Glomerular endothelial cell (primary cell): Measurements from ENCODE around the gene CACNA1F. TPM values are rescaled to one million over a fixed set of nuclear protein-coding genes. Genes with fewer than 3 reads are reported as not detected.

ENCODE experiments used
- DNase-seq: peaks from one replicate; pipeline ENCODE4 v3.0.0-alpha.2; 2011; ENCODE audit warnings: low read depth, low spot score; ENCODE audit errors: extremely low read depth
- total RNA-seq: library from RNA; depleted of rRNA; stranded (reverse); fragments of >200 nt; gene quantifications from 2 replicates; pipeline ENCODE4 v1.2.3, GENCODE V29; 2015

CACNA1F gene
- total RNA-seq, 1 donor from 2014 or later = under 0.01 TPM

DNA sequence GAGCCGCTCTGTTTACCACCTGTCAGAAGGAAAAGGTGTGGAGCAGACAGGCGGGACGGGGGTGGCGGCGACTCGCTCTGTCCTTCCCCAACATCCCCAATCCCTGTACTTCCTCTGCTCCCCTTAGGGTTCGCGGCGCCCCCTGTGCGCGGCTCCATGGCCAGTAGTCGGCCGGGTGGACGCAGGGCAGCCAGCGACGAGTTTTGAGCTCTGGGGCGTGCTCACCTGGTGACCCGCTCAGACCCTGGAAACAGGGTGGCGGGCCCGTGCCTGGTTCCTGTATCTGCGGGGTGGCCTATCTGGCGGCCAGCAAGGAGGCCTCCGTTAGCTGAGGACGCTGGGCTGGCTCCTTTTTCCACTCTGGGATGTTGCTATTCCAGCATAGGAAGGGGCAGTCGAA, 75.9 kb downstream of the CACNA1F start:
- DNase-seq = no peak

DNA sequence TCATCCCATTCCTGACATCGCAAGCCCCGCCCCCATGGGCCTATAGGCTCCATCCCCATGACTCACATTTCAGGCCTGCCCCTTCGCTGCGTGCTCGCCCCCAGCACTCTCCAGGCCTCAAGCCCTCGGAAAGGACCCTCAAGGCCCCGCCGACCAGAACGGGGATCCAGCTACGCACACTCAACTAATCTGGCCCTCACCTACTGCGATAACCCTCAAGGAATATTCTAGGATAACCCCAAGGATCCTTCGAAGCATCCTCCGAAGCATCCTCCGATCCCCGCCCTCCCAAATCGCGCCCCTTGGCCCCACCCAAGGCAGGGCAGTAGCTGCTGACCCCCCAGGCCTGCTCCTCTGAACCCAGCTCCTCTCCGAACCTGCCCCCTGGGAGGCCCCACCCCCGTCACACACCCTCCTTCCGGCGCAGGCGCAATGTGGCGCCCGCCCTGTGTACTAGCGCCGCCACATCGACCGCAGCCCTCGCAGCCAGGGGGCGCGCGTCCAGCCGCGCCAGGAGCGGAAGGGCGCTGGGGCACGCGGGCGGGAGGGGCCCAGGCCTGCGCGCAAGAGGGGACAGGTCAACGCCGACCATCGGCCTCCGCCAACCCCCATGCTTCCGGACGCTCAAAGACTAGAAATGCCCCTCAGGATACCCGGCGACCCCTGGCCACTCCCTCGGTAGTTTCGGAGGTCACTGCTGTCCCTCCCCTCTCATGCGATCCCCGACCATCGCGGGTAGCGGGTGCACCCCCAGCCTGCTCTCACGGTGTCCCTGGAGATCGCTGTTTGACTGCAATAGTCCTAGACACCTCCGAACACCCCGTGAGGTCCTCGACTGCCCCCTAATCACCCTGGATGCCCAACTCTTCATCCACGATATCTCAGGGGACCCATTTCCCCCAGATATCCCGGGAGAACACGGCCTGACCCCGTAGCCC, 77.0 kb downstream of the CACNA1F start:
- no peak for DNase-seq

DNA sequence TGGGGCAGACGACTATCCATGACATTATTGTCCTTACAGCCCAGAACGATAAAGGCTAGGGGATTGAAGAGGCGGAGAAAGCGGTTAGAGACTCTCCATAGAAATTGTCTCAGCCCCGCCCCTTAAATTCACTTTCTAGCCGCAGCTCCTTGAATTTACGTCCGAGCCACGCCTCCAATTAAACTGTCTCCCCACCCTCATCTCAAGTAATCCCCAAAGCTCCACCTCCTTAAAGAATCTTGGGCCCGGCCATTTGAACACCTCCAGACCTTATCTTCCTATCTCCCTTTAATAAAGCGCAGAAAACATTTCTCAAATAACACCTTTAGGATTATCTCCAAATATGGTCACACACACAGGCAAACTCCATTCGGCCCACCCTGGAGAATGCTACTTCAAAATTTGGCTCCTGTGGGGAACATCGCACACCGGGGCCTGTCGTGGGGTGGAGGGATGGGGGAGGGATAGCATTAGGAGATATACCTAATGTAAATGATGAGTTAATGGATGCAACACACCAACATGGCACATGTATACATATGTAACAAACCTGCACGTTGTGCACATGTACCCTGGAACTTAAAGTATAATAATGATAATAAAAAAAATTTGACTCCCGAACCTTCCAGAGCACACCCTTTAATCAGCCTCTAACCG, 77.8 kb downstream of the CACNA1F start:
- DNase-seq = no peak

Other genes starting within 250 kb of the CACNA1F start
- gene GRIPAP1, start 231.1 kb downstream of the CACNA1F start, total RNA-seq = 24.4 and 38.2 TPM in 2 replicates
- 50.1 and 72.2 TPM in 2 replicates for gene TFE3, start 190.0 kb downstream of the CACNA1F start, total RNA-seq
- gene CCDC120, start 174.3 kb downstream of the CACNA1F start, total RNA-seq = 2.3 and 5.7 TPM in 2 replicates
- 14.1 and 34.1 TPM in 2 replicates for gene PRAF2, start 159.3 kb downstream of the CACNA1F start, total RNA-seq
- gene WDR45, start 153.5 kb downstream of the CACNA1F start, total RNA-seq = 33.4 and 49.3 TPM in 2 replicates
- gene GPKOW, start 109.6 kb downstream of the CACNA1F start, total RNA-seq = 21.0 and 32.6 TPM in 2 replicates
- gene MAGIX, start 70.6 kb downstream of the CACNA1F start, total RNA-seq = 1.2 and 1.4 TPM in 2 replicates
- 50.4 and 50.9 TPM in 2 replicates for gene PLP2, start 61.4 kb downstream of the CACNA1F start, total RNA-seq
- gene PRICKLE3, start 47.0 kb downstream of the CACNA1F start, total RNA-seq = 8.1 and 15.6 TPM in 2 replicates
- 0.18 TPM in 1 of 2 replicates, not detected in the other for gene SYP, start 33.1 kb downstream of the CACNA1F start, total RNA-seq
- 19.5 and 22.1 TPM in 2 replicates for gene CCDC22, start 2.1 kb upstream of the CACNA1F start, total RNA-seq
- gene FOXP3, start 31.4 kb upstream of the CACNA1F start, total RNA-seq = not detected in 2 replicates
- 5.7 and 7.2 TPM in 2 replicates for gene PPP1R3F, start 36.5 kb upstream of the CACNA1F start, total RNA-seq
- gene GAGE10, start 70.3 kb upstream of the CACNA1F start, total RNA-seq = not detected in 2 replicates
- not detected in 2 replicates for gene GAGE12J, start 88.7 kb upstream of the CACNA1F start, total RNA-seq
- gene GAGE13, start 98.2 kb upstream of the CACNA1F start, total RNA-seq = not detected in 2 replicates